HG03064 (cell line): ENCODE measurements around the gene TCF20.

Source experiments
- ATAC-seq: cut with Tn5 transposase; IDR thresholded peaks from one replicate; pipeline ENCODE4 v1.9.1; 2021; ENCODE audit warnings: low read depth; ENCODE audit not compliant: unreplicated experiment

Gene TCF20

GRCh38 chr22:42283278-42284201 lies 13.1 kb upstream of the TCF20 start:
- no peak for ATAC-seq

GRCh38 chr22:42282943-42283277 lies 12.5 kb upstream of the TCF20 start:
- ATAC-seq = no peak

- ATAC-seq = no peak
Observed at GRCh38 chr22:42282252-42282942, 11.9 kb upstream of the TCF20 start.

- no peak for ATAC-seq
Observed at GRCh38 chr22:42281706-42282251, 11.3 kb upstream of the TCF20 start.

GRCh38 chr22:42281284-42281683 lies 10.8 kb upstream of the TCF20 start:
- ATAC-seq = no peak

GRCh38 chr22:42280836-42281235 lies 10.4 kb upstream of the TCF20 start:
- no peak for ATAC-seq

GRCh38 chr22:42280140-42280539 lies 9.7 kb upstream of the TCF20 start:
- no peak for ATAC-seq

GRCh38 chr22:42279425-42280020 lies 9.1 kb upstream of the TCF20 start:
- ATAC-seq = no peak

GRCh38 chr22:42277988-42278776 lies 7.7 kb upstream of the TCF20 start:
- ATAC-seq = no peak

GRCh38 chr22:42277232-42277753 lies 6.8 kb upstream of the TCF20 start:
- no peak for ATAC-seq

GRCh38 chr22:42275970-42276369 lies 5.5 kb upstream of the TCF20 start:
- no peak for ATAC-seq

- no peak for ATAC-seq
Observed at GRCh38 chr22:42275176-42275575, 4.7 kb upstream of the TCF20 start.

- no peak for ATAC-seq
Observed at GRCh38 chr22:42273855-42274451, 3.5 kb upstream of the TCF20 start.

GRCh38 chr22:42272431-42272999 lies 2.1 kb upstream of the TCF20 start:
- ATAC-seq = no peak

GRCh38 chr22:42271906-42272305 lies 1.5 kb upstream of the TCF20 start:
- ATAC-seq = no peak

- no peak for ATAC-seq
Observed at GRCh38 chr22:42271191-42271813, 849 bp upstream of the TCF20 start.

GRCh38 chr22:42270176-42270509 lies 310 bp downstream of the TCF20 start:
- peak; percentile 33 for ATAC-seq

- peak; percentile 55 for ATAC-seq
Observed at GRCh38 chr22:42269432-42270175, 849 bp downstream of the TCF20 start.
